ENCODE measurements around the gene SV2C. TPM values are rescaled to one million over a fixed set of nuclear protein-coding genes. Genes with fewer than 3 reads are reported as not detected.
"Not testable (repeated sequence)": the region's sequence is repeated elsewhere in the genome, so short reads cannot be mapped to it uniquely, and the experiment has no call there.

Gene SV2C
- polyA plus RNA-seq, 1 donor: not detected

- no peak for DNase-seq
Measured at GRCh38 chr5:76351176-76351575, 268.0 kb downstream of the SV2C start.

DNA sequence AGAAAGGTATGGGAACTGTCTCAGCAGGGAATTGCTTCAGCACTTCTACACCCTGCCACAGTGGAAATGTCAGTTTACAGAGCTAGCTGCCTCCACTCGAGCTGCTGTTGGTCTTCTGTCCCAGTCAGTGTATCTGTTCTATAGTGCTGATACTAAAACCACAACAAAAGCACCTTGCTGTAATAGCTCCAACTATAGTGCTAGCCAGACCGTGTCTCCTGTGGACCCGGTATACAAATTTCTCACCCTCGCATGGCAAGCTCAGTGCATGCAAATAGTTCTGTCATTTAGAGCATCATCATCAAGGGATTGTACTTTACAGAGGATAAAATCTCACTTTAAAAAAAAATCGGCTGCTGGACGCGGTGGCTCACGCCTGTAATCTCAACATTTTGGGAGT lies 268.4 kb downstream of the SV2C start:
- no peak for DNase-seq

GRCh38 chr5:76356887-76357286 lies 273.7 kb downstream of the SV2C start:
- DNase-seq: no peak

DNA sequence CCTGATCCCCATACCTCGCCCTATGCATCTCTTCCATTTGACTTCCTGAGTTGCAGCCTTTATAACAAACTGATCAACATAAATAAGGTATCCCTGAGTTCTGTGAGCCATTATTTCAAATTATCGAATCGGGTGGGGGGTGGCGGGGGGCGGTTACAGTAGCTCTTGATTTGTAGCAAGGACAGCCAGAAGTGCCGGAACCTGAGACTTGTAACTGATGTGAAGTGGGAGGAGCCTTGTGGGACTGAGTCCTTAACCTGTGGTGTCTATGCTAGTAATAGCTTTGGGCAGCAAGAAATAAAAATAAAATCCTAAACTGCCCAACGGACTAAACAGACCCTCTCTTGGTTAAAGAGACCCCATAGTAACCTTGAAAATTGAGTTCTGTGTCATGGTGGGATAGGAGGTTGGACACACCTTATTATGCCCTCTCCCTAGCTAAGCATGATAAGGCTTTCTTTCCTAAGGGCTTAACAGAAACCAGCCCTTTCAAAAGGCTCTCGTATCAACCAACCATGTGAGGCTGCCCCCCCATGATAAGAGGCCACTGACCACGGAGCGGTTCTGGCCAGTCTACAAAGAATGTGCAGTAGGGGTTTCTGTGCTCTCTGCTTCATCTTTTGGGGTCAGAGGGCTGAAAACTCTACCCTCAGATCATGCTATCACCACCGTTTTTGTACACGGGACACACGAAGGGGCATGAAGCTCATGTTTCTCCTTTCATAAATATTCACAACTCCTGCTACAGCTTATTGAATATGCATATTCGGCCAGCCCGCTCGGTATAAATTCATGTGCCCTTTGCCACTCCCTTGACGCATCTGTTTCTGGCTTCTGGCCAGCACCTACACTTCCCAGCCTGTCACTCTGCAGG lies 280.4 kb downstream of the SV2C start:
- DNase-seq: no peak

DNA sequence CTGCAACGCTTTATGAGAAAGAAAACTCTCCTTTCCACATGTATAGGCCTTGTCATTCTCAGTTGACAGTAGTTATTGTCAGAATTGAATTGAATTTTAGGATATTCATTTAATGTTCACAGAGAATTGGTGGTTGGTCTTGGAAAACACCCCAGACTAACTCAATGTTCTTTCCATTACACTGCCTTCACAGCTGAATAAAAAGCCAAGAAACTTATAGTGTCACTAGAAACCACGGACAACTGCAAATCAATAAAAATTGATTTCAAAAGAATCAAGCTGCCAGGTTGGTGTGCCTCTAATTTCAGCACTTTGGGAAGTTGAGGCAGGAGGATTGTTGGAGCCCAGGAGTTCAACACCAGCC lies 281.0 kb downstream of the SV2C start:
- DNase-seq: no peak

- DNase-seq: no peak
Measured at GRCh38 chr5:76365561-76365960, 282.4 kb downstream of the SV2C start.

DNA sequence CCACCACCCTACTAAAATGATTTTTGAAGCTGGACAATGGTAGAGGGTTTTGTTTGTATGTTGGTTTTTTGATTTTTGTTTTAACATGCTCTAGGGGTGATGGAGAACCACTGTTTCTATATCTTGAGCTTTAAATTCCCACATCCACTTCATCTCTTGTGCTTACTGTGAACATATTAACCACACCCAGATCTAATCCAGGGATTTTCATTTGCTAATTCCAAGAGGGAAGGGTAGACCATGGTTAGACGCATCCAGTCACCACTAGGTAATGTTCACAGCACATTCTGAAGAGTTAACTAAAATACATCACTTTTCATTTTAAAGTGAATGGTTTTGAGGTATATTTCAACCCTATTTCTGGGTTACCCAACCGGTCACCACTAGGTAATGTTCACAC lies 283.4 kb downstream of the SV2C start:
- no peak for DNase-seq

DNA sequence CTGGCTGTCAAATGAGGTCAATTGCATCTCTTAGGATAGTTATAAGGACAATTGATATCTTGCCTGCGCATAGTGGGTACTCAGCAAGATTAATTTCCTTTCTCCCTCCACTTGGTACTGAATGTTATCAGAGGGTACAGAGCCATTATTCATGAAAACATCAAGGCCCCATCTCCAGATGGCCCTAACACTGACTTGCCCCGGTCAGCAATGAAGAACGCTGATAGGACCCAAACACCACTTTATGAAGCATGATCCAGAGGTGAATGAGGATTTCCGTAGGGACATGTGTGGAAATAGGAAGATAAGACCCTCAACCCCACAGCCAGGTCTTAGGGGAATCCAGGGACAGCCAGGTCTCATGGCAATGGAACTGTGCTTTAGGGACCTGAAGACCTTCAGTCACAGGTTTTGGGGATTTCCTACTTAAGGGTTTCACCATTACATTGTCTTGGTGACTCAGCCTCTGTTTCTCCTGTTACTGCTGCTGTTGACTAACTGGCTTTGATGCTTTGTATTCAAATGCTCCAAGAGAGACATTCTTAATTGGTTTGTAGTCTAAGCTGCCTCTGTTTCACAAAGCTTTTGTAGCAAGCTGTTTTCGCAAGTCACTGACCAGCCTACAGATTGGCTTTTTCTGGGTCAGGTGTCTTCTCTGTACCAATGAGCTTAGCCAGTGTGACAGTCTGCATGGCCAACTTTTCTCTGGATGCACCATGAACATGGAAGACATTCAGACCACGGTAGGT lies 284.6 kb downstream of the SV2C start:
- no peak for DNase-seq

DNA sequence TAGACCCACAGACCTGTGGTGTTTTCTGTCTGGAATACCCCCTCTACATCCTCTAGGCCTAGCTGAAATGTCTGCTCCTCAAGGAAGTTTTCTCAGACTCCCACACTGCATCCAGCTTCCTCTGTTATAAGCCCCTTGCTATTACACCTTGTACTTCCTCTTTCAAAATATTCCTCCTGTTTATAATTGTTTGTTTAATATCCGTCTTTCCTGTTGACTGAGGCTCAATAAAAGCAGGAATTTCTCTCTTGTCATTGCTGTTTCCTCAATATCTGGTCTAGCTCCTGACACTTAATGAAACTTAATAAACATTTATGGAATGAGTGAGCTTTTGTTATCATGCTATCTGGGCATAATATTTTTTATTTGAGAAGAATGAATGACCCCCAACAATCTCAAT lies 285.8 kb downstream of the SV2C start:
- DNase-seq: no peak

DNA sequence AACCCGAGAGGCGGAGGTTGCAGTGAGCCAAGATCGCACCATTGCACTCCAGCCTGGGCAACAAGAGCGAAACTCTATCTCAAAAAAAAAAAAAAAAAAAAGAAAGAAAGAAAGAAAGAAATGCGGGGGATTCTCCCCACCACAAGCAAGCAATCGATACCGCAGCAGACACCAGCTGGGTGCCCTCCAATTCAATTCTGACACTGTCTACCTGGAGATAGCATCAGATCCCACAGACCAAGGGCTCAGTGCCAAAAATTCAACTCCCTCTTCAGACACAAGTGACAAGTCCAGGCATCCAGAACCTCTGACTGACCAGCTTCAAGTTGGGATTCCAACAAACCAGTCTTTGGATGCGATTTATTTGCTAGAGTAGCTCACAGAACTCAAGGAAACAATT lies 286.5 kb downstream of the SV2C start:
- not testable (repeated sequence) for DNase-seq

- DNase-seq: no peak
Measured at GRCh38 chr5:76371960-76372322, 288.8 kb downstream of the SV2C start.

GRCh38 chr5:76372323-76373054 lies 289.3 kb downstream of the SV2C start:
- no peak for DNase-seq

DNA sequence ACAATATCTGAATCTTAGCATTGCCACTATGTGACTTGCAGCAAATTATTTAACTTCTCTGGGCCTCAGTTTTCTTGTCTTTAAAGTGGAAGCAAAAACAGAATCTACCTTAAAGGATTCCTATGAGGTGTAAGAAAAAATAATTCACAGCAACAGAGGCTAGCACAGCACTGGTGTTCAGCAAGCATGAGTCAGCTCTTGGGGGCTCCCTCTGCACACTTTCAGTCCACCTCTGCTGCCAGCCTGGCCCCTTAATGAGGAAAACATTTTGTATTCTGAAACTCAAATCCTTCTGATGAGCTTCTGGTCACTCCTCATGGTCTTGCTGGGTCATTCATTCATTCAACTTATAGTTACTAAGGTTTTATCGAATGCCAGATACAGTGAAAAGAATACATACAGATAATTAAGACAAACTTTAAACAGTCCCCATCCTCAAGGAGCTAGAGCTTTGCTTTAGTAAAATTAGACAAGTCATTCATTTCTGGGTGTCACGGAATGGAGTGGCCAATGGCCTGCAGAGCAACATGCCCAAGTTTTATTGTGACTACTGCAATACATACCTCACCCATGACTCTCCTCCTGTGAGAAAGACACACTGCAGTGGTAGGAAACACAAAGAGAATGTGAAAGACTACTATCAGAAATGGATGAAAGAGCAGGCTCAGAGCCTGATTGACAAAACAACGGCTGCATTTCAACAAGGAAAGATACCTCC lies 293.1 kb downstream of the SV2C start:
- no peak for DNase-seq

DNA sequence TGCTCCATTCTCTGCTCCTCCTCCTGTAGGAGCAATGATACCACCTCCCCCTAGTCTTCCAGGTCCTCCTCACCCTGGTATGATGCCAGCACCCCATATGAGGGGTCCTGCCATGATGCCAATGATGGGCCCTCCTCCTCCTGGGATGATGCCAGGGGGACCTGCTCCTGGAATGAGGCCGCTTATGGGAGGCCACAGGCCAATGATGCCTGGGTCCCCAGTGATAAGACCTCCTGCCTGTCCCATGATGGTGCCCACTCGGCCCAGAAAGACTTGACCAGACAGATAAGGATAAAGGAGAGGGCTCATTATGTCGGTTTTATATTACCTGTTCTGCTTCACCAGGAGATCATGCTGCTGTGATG lies 293.7 kb downstream of the SV2C start:
- DNase-seq: no peak

GRCh38 chr5:76378355-76378754 lies 295.2 kb downstream of the SV2C start:
- DNase-seq: no peak

DNA sequence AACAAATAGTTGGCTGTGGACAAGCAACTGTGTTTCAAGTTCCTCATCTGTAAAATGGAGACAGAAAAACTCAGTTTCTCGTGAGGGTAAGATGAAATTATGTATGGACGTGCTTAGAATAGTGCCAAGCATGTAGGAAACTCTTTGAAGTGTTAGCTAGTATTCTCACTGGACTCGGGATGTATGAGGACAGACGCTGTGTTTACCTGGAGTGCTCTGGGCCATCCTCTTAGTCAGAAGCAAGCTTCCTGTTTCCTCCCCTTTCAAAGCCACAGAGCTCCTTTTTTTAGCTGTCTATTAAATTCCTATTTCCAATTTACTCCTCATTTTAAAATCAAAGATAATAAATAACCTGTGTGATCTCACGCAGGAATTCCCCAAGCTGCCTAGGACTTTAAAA lies 296.1 kb downstream of the SV2C start:
- DNase-seq: no peak

DNA sequence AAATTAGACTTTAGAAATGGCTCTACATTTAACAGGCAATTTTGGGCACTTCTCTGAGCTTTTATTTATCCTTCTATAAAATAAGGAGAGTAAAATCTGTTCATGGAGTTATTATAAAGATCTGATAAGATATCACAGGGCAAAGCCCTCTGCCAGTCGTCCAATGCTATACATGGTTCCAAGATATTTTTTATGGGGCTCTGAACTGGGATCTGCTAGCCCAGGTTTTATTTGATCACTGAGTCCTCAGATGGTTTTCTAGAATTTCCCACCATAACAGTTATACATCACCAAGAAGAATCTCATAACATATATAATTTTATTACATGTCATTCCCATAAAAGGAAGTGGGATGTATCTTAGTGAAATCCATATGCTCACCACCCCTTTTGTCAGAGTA lies 296.7 kb downstream of the SV2C start:
- DNase-seq: no peak

GRCh38 chr5:76380346-76381066 lies 297.3 kb downstream of the SV2C start:
- DNase-seq: no peak

- no peak for DNase-seq
Measured at GRCh38 chr5:76383126-76383832, 300.1 kb downstream of the SV2C start.

DNA sequence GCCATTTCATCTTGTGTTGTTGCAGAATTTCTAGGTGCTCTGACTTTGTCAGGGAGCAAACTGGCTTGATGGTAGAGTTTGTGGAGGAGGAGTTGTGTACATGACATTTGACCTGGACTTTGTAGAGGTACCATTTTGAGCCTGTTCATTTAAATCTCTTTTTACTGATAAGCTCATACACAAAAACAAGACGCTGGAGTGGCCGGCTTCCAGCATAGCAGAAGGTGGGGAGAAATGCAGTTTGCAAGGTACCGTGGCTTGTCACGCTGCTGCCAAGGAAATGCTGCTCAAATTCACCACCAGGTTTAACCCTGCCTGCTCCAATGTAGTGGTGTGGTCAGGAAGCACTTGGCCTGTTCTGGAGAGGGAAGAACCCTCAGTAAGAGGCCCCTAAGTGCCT lies 301.0 kb downstream of the SV2C start:
- DNase-seq: no peak

GRCh38 chr5:76384705-76385104 lies 301.5 kb downstream of the SV2C start:
- DNase-seq: no peak

DNA sequence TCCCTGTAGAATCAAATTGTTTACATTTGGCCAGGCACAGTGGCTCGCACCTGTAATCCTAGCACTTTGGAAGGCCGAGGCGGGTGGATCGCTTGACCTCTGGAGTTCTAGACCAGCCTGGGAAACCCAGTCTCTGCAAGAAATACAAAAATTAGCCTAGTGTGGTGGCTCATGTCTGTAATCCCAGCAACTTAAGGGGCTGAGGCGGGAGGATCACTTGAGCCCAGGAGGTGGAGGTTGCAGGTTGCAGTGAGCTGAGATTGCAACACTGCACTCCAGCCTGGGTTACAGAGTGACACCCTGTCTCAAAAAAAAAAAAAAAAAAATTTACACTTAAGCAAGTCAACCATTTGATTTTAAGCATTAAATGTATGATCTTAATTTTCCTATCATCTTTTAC lies 302.4 kb downstream of the SV2C start:
- DNase-seq: no peak

All from hindlimb muscle (tissue), 1 donor.